NCI-H2227 (cell line): ENCODE data around the gene RASSF8.

Source experiments
- DNase-seq: peaks from one replicate; lab custom pipeline; 2025; ENCODE audit not compliant: unreplicated experiment; lab: John Stamatoyannopoulos, UW

The RASSF8 gene, protein sequence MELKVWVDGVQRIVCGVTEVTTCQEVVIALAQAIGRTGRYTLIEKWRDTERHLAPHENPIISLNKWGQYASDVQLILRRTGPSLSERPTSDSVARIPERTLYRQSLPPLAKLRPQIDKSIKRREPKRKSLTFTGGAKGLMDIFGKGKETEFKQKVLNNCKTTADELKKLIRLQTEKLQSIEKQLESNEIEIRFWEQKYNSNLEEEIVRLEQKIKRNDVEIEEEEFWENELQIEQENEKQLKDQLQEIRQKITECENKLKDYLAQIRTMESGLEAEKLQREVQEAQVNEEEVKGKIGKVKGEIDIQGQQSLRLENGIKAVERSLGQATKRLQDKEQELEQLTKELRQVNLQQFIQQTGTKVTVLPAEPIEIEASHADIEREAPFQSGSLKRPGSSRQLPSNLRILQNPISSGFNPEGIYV

DNA sequence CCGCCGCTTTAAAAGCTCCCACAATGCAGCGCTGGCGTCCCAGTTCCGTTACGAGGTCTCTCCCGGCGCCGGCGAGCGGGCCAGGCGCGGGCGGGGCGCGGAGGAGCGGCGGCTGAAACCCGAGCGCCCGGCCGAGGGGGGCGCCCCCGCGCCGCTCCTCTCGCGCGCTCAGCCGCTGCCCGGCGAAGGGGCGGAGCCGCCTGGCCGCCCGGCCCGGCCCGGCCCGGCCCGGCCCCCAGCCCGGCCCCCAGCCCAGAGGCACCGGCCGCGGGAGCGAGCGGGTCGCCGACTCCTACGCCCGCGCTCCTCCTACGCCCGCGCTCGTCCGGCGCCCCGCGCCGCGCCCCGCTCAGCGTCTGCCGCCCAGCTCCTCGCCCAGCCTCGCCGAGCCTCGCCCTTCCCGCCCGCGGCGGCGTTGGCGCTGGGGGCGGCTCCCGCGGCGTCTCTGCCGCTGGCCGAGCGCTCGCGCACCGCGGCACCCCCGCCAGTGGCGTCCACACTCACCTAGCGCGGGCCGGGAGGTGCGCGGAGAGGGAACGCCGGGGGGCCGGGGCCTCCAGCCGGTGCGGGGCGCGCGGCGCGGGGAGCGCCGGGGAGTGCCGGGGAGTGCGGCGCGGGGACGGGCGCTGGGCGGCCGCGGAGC is at the start of gene RASSF8:
TSS of gene RASSF8 (plus strand) at position 255 of the 643 bp plus-strand sequence. CDS start 96,662 bp downstream, outside the sequence.
- DNase-seq = peak; percentile 45

DNA sequence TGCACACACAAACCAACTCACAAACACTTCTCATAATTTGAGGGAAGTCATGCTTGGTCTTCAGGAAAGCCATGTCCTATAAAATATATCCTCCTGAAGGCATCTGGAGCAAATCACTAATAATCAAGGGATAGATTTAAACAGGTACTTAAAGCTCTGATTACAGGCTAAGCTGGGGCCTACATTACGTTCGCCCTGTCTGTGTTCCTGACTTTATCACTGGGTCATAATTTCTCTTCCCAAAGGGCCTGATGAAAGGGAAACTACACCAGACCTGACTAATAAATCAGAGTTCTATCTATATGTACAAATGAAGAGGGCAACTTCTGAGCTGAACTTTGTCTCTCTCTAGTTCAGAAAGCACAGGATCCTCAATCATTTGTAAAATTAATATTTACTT is 43.9 kb upstream of the RASSF8 start:
- no peak for DNase-seq

DNA sequence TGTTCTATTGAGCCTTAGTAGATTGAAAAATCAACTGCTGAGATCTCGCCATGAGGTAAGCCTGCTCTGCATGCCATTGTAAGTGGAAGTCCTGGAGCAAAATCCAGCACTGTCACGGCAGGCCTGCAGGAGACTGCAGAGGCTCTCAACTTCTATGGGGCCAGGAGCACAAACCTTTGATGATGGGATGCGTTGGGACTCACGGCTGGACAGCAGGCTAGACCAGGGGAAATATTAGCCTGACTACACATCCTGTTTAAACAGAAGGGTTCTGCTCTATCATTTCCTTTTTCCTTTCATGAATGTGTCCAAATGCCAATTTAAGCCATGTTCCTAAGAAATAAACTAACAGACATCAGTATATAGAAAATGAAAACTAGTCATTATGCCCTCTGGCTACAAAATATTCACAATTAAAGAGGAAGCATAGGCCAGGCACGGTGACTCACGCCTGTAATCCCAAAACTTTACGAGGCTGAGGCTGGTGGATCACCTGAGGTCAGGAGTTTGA is 33.9 kb upstream of the RASSF8 start:
- DNase-seq = no peak

- DNase-seq = no peak
These were observed 33.4 kb upstream of the RASSF8 start for GRCh38 chr12:25925064-25925463.

GRCh38 chr12:25926536-25926935 is 31.9 kb upstream of the RASSF8 start:
- DNase-seq = no peak

DNA sequence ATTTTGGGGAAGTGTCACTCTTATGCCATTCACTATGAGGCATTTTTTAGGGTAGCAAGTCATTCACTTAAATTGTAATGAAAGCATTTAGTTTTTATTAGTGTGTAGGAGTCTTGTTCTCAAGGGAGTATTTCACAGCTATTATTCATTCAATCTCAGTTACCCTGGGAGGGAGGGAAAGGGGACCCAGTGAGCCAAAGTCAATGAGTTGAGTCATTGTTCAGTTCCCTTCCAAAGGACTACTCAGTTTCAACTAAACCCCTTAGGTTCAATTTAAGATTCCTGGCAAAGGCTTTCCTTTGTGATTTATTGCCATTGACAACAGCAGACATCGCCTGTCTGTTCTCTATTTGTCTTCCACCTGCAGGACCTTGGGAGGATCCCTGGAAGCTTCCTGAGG is 29.3 kb upstream of the RASSF8 start:
- DNase-seq = no peak

DNA sequence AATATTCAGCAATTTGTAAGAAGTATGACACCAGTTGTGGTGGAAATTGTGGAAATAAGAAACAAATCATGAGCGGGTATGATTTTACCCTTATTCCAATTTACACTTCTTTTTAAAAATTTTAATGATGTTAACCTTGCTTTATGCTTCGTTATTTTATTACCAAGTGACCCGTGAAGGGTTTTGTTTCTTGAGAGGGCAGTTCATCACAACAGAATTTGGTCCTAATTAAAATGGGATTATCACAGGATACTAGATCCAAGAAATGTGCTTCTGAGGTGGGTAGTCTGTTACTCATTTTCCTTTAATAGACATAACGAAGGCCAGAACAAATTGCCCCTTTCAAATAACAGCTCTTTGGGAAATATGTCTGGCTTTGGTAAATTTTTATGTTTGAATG is 25.5 kb upstream of the RASSF8 start:
- no peak for DNase-seq

DNA sequence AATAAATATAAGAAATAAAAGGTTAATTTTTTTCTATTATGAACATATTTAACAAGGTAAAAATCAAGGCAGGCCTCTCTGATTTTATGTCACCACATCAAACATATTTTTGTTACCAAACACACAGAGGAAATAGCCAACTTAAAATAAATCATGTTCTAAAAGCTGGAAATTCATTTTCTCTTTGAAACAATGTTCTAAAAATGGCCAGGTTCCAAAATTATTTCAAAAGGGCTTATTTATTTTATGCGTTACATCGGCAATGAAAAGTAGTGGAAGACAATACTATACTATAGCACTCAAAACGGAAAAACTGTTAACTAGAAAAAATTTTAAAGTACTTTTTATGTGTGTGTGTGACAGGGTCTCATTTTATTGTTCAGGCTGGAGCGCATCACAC is 24.0 kb upstream of the RASSF8 start:
- no peak for DNase-seq

DNA sequence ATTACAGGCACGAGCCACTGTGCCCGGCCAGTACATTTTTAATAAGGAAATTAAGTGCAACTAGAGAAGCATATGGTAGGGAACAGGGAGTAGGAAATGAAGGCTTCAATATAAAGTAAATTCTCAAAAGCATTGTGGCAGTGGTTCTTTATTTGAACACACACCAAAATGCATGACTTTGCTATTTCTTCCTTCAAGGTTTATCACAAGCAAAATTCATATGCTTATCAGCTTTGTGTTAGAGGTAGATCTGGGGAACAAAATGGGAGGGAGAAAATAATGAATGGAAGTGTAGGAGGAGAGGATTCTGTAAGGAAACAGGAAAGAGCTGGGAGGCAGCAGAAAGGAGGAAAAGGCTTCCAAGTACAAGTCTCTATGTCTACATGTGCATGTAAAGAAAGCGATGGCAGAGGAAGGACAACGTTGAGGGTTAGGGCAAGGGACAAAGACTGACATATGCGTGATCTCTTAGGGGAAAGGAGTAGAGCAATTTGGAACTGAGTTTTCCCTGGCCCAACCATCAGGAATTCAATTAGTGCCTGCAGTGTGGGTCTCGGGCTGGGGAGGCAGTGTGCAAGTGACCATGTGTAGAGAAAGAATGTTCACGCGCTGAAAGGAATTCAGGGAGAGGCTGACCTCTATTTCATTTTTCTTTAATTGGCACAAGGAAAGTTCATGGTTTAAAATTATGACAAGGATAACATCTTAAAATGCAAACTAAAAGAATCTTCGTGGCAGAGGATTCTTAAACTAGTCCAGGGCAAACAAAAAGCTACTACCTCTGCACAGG is 22.9 kb upstream of the RASSF8 start:
- no peak for DNase-seq

DNA sequence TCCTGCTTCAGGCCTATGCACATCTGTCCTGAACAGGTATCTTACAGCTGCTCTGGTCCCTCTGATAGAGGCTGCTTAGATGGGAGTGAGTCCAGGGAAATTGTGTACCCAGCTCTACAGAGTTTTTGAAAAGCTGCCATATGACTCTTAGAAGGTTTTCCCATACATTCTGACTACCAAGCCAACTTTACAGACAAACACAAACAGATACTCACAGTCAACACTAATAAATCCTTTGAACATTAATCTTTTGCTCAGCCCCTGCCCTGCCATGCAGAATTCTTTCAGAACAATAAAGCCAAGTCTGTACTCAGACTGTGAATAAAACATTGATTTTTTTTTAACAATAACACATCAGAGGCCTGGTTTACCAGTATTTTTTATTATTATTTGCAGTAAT is 21.4 kb upstream of the RASSF8 start:
- no peak for DNase-seq

DNA sequence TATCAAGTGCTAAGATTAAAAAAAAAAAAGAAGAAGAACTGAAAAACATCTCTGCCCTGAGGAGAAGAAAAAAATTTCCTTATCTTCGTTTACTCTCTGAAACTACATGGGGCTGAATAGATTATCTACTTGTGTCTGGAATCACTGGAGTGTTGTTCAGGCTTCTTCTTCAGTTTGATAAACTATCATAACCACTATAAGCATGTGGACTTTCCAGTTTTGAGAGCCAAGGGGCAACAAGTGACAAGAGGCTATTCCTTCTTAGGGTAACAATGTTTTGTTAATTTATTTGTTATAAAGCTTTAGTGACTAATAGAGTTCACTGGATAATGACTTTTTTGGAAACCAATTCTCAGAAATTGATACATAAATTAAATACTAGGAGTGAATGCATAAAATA is 19.9 kb upstream of the RASSF8 start:
- DNase-seq = no peak

DNA sequence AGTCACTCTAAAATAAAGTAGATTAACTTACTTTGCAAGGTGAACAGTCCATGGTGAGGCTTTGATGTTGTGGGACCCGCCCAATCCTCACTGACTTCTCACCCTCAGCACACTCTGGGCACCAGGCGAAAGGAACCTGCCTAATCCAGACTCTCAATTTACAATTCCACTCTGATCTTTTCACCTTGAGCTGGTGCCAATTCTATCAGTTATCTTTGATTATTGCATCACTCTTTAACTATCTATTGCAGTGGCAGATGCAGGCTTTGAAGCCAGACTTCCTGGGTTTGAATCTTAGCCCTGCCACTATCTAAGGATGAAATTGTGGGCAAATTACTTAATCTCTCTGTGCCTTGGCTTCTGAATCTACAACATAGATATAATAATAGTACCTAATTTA is 18.9 kb upstream of the RASSF8 start:
- no peak for DNase-seq

GRCh38 chr12:25940886-25941285 is 17.6 kb upstream of the RASSF8 start:
- DNase-seq = no peak

GRCh38 chr12:25942709-25943108 is 15.8 kb upstream of the RASSF8 start:
- no peak for DNase-seq

DNA sequence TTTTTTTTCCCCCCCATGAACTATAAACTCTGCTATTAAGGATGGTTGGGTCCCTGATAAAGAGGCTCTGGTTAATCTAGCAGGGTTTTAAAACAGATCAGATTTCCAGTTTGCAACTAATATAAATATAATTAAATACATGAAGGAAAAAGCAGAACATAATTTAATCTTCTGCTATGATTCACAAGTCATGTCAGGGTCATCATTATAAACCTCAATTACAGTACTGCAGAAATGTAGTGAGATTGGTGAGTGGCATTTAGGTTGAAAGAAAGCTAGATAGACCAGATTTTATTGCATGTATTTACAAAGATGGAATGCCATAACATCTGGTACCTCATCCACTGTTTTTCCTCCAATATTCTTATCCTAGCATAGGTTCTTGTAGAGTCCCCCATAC is 14.5 kb upstream of the RASSF8 start:
- DNase-seq = no peak

DNA sequence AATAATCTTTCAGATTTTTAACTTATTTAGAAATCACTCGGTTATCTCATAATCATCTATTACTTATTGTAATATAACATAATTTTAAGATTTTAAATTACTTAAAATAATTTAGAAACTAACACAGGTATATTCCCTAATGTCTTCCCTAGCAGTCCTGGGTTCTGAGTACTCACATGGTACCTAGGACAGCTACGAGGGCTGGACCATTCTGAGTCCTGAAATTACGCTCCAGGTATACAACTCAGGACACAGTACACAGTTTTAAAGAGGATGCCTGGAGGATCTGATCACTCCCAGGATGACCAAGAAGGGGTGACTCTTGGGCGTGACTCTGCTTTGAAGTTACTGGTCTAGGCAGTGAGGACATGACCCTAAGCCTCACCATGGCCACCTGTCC is 9.1 kb upstream of the RASSF8 start:
- DNase-seq = no peak

GRCh38 chr12:25950329-25951115 is 8.0 kb upstream of the RASSF8 start:
- no peak for DNase-seq

GRCh38 chr12:25957793-25958427 is 572 bp upstream of the RASSF8 start:
- DNase-seq = peak; percentile 15

DNA sequence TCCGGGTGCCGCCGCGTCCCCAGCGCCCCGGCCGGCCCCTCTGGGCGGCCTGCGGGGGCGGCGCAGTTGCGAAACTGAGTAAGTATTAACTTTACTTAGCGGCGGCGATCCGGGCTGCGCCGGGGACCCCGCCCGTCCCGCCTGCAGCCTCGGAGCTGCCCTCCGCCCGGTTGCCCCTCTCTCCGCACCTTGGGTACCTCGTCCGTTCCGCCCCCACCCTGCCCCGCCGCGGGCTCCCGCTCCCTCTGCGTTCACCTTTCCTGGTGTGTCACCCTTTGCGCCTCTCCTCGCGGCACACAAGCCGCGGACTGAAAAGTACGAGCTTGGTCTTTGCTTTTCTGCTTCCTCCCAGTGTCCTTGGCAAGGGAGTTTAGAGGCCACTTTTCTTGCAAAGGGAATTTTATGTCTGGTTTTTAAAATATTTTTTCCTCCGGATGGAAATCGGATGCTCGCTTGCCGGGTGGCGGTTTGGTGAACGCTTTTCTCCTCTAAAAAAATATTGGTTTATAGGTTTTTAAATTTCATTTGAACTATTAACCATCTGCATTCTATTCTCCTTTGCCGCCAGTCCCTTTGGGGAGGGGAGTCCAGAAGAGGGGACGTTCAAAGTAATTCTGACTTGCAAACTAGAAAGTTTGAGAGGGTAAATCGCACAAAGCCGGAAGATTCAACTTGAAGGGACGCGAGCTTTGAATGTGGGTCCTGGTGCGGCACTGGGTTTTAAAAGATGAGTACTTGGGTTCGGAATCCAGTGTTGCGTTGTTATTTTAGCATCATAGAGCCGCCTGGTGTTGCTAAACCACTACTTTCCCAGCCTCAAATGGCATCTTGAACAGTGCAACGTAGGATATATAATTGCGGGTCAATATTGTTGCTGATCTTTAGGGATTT is 834 bp downstream of the RASSF8 start:
- DNase-seq = no peak
